H1 (cell line): ENCODE measurements around the gene DUSP10. TPM values are rescaled to one million over a fixed set of nuclear protein-coding genes. Genes with fewer than 3 reads are reported as not detected.

ENCODE experiments used
- CBX8 ChIP-seq: fragments of 300-800, 300-1000 bp; sonication (generic); IDR thresholded peaks from 2 replicates; pipeline ENCODE4 v1.7.1; 2016; ENCODE audit warnings: low read depth, low read length, borderline replicate concordance
- CREB1 ChIP-seq: IDR thresholded peaks from 2 replicates; pipeline ENCODE4 v1.6.1; 2012; ENCODE audit warnings: inconsistent platforms
- E2F6 ChIP-seq: IDR thresholded peaks from 2 replicates; pipeline ENCODE4 v1.6.1; 2012; ENCODE audit warnings: inconsistent platforms
- FOSL1 ChIP-seq: IDR thresholded peaks from 2 replicates; pipeline ENCODE4 v1.6.1; 2011; ENCODE audit warnings: mild to moderate bottlenecking, low read depth, low read length, moderate library complexity; ENCODE audit not compliant: insufficient read depth
- HDAC2 ChIP-seq, 2 experiments: fragments of 300-600 bp in 1 of 2; sonication (generic) in 1 of 2; IDR thresholded peaks; 2 replicates each; pipeline ENCODE4 v1.6.1; 2011 to 2012; ENCODE audit warnings: low read depth in 2 of 2, low read length in 2 of 2, mild to moderate bottlenecking in 2 of 2, moderate library complexity in 2 of 2, borderline replicate concordance in 1 of 2, inconsistent platforms in 1 of 2
- KDM1A ChIP-seq: fragments of 200-600, 300-600 bp; sonication (generic); IDR thresholded peaks from 2 replicates; pipeline ENCODE4 v1.7.1; 2016; ENCODE audit warnings: mild to moderate bottlenecking, low read length, borderline replicate concordance
- TAF1 ChIP-seq: IDR thresholded peaks from 2 replicates; pipeline ENCODE4 v1.6.1; 2011; ENCODE audit warnings: mild to moderate bottlenecking, low read depth, low read length
- TEAD4 ChIP-seq: IDR thresholded peaks from 2 replicates; pipeline ENCODE4 v1.6.1; 2012; ENCODE audit warnings: low read depth, low read length, inconsistent platforms, mixed read lengths
- YY1 ChIP-seq: IDR thresholded peaks from 2 replicates; pipeline ENCODE4 v1.6.1; 2011; ENCODE audit warnings: low read depth, mild to moderate bottlenecking, low read length
- polyA plus RNA-seq, 7 experiments: library from polyadenylated mRNA; depleted of rRNA in 3 of 7; stranded (reverse) in 5 of 7; unstranded in 2 of 7; fragments of >200 nt in 5 of 7; fragments of 200-250 nt in 2 of 7; gene quantifications; 1 replicate in 5 of 7; 2 replicates in 1 of 7; 4 replicates in 1 of 7; pipeline versions ENCODE4 v1.2.1 to v1.2.3, GENCODE V29; 2011 to 2013; ENCODE audit warnings: missing spikeins in 2 of 7, mixed read lengths in 2 of 7
- total RNA-seq: library from RNA; stranded (reverse); fragmentation: NEBNext Ultra II Directional; extraction: Animal tissue kit (Norgen Biotek cat#: 25700); gene quantifications from 2 replicates; pipeline ENCODE4 v1.2.1, GENCODE V29; 2021
- TF ChIP-seq, protein P1 (sequence below), 3 experiments: IDR thresholded peaks; 1 replicate in 2 of 3; 2 replicates in 1 of 3; pipeline versions ENCODE4 v1.5.1 to v1.6.1; 2011; ENCODE audit warnings: low read length in 3 of 3, mild to moderate bottlenecking in 3 of 3, inconsistent platforms in 2 of 3, low read depth in 1 of 3, moderate library complexity in 1 of 3; ENCODE audit not compliant: insufficient read depth in 1 of 3; ENCODE audit errors: control extremely low read depth in 1 of 3

The DUSP10 gene
- total and polyA plus RNA-seq, 2 of the 8 experiments (the other 6 are each of a cell fraction or from before 2014, with no cell fraction given): 1.2 TPM

- TF ChIP-seq, protein P1, sequence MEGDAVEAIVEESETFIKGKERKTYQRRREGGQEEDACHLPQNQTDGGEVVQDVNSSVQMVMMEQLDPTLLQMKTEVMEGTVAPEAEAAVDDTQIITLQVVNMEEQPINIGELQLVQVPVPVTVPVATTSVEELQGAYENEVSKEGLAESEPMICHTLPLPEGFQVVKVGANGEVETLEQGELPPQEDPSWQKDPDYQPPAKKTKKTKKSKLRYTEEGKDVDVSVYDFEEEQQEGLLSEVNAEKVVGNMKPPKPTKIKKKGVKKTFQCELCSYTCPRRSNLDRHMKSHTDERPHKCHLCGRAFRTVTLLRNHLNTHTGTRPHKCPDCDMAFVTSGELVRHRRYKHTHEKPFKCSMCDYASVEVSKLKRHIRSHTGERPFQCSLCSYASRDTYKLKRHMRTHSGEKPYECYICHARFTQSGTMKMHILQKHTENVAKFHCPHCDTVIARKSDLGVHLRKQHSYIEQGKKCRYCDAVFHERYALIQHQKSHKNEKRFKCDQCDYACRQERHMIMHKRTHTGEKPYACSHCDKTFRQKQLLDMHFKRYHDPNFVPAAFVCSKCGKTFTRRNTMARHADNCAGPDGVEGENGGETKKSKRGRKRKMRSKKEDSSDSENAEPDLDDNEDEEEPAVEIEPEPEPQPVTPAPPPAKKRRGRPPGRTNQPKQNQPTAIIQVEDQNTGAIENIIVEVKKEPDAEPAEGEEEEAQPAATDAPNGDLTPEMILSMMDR (IDR thresholded peaks at IDR 0.05; ENCODE audit: control extremely low read depth in 1 of 3, insufficient read depth in 1 of 3, low read depth in 1 of 3, low read length in 3 of 3): no peak
- no peak for TF ChIP-seq KDM1A
- TF ChIP-seq TEAD4: no peak
- TF ChIP-seq HDAC2 (IDR thresholded peaks at IDR 0.05; ENCODE audit: borderline replicate concordance in 1 of 2, low read depth in 2 of 2, low read length in 2 of 2): no peak
- no peak for TF ChIP-seq CREB1
- no peak for TF ChIP-seq CBX8
- no peak for TF ChIP-seq TAF1
- TF ChIP-seq FOSL1: no peak
- no peak for TF ChIP-seq YY1
- TF ChIP-seq E2F6: no peak
Measured at GRCh38 chr1:221724931-221725605, 16.8 kb downstream of the DUSP10 start (continued).
